Measurements from ENCODE around the gene EFCAB11. TPM values are rescaled to one million over a fixed set of nuclear protein-coding genes. Genes with fewer than 3 reads are reported as not detected.

The EFCAB11 gene
- total and polyA plus RNA-seq, 2 of the 8 experiments (the other 6 are each of a cell fraction or from before 2014, with no cell fraction given): 6.8 to 12.8 TPM

DNA sequence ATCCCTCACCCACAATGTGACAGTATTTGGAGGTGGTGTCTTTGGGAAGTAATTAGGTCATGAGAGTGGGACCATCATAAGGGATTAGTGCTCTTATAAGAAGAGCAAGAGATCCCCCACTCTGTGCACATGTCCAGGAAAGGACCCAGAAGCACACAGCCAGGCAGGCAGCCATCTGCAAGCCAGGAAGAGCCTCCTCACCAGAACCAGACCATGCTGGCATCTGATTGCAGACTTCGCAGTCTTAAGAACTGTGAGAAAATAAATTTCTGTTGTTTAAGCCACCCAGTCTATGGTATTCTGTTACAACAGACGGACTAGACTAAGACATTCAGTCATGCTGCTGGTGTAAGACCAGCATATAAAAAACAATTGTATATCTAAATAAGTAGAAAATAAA, 69.8 kb downstream of the EFCAB11 start:
- H3K27me3 ChIP-seq (replicated peaks in 1 of 4; ENCODE audit: control insufficient read depth in 3 of 4, extremely low read depth in 1 of 4, insufficient read depth in 3 of 4, low read length in 3 of 4): no peaks in the 10 kb centered on the region
- no peaks in the 10 kb centered on the region for H3K4me1 ChIP-seq (replicated peaks in 1 of 4; ENCODE audit: control insufficient read depth in 3 of 4, insufficient read depth in 4 of 4, low read length in 3 of 4)
- H3K36me3 ChIP-seq (ENCODE audit: control insufficient read depth in 2 of 4, insufficient read depth in 4 of 4, low read length in 3 of 4): no peaks in the 10 kb centered on the region
- H4K5ac ChIP-seq (ENCODE audit: insufficient read length, low read depth, low read length): no peak overlapping the region
- H3K4me3 ChIP-seq (ENCODE audit: extremely low read depth in 1 of 4, insufficient read depth in 2 of 4, low read depth in 3 of 4, low read length in 4 of 4): no peak overlapping the region
- no peak overlapping the region for H2BK5ac ChIP-seq (ENCODE audit: low read depth, low read length)
- 92% methylated on average over 2 of the region's 2 CpGs; no CpG with 5 or more reads in 1 of the 2 experiments for WGBS, 2 experiments (ENCODE audit: extremely low coverage in 1 of 2, insufficient coverage in 1 of 2, insufficient read length in 1 of 2, insufficient replicate concordance in 2 of 2, low coverage in 1 of 2, low lambda C conversion rate in 2 of 2, missing lambda C conversion rate in 1 of 2)
- H3K23me2 ChIP-seq (ENCODE audit: low read depth, low read length): no peaks in the 10 kb centered on the region
- no peak for DNase-seq (ENCODE audit: low read depth in 1 of 2, low spot score in 2 of 2)
- TF ChIP-seq SIX5 (IDR thresholded peaks at IDR 0.05; ENCODE audit: low read depth, low read length) (no peak), CTBP2 (IDR thresholded peaks at IDR 0.05; ENCODE audit: borderline replicate concordance, insufficient read depth, insufficient read length, low read length) (no peak), CBX8 (IDR thresholded peaks at IDR 0.05; ENCODE audit: borderline replicate concordance, low read depth, low read length) (no peak), KDM1A (IDR thresholded peaks at IDR 0.05; ENCODE audit: borderline replicate concordance, low read length) (no peak), KDM4A (IDR thresholded peaks at IDR 0.05; ENCODE audit: low read depth, low read length, severe bottlenecking) (no peak), CHD2 (IDR thresholded peaks at IDR 0.05; ENCODE audit: low read length) (no peak), CBX5 (IDR thresholded peaks at IDR 0.05; ENCODE audit: low read depth, low read length) (no peak), HDAC2 (IDR thresholded peaks at IDR 0.05; ENCODE audit: borderline replicate concordance in 1 of 2, low read depth in 2 of 2, low read length in 2 of 2) (no peak), GABPA (IDR thresholded peaks at IDR 0.05; ENCODE audit: borderline replicate concordance, insufficient read depth, low read length) (no peak), SAP30 (IDR thresholded peaks at IDR 0.05; ENCODE audit: insufficient read depth, insufficient replicate concordance, low read length) (no peak), JUN (IDR thresholded peaks at IDR 0.05; ENCODE audit: low read depth, low read length) (no peak)
- H3K23ac ChIP-seq (ENCODE audit: insufficient read length): no peak overlapping the region
- no peak overlapping the region for H2AFZ ChIP-seq (ENCODE audit: low read length)
- H3K4me2 ChIP-seq (ENCODE audit: insufficient read depth in 1 of 2, low read depth in 2 of 2, low read length in 2 of 2): no peak overlapping the region
- H3K79me1 ChIP-seq (ENCODE audit: low read depth, low read length): no peaks in the 10 kb centered on the region
- ChIA-PET POLR2A (ENCODE audit: partially characterized antibody) (no interaction called here), CTCF (ENCODE audit: partially characterized antibody) (no interaction called here)
- no peak overlapping the region for H2BK20ac ChIP-seq (ENCODE audit: low read length)
- H3K9ac ChIP-seq (replicated peaks in 1 of 4; ENCODE audit: extremely low read depth in 1 of 4, low read depth in 3 of 4, low read length in 3 of 4): no peak overlapping the region
- no peak overlapping the region for H4K91ac ChIP-seq (replicated peaks; ENCODE audit: insufficient read length, low read length)
- no peak overlapping the region for H2BK120ac ChIP-seq (replicated peaks; ENCODE audit: low read depth, low read length)
- H3K56ac ChIP-seq (replicated peaks; ENCODE audit: insufficient read length, low read depth, low read length): no peak overlapping the region
- no peak overlapping the region for H4K8ac ChIP-seq (ENCODE audit: extremely low read depth, insufficient read depth, low read length)
- H2BK12ac ChIP-seq (ENCODE audit: low read depth, low read length): no peak overlapping the region
- FAIRE-seq: no peak
- H2BK15ac ChIP-seq (ENCODE audit: low read length): no peak overlapping the region
- H3K4ac ChIP-seq (replicated peaks; ENCODE audit: insufficient read length, low read depth, low read length): no peak overlapping the region
- H3K27ac ChIP-seq (ENCODE audit: low read depth, low read length): no peak overlapping the region
- no peaks in the 10 kb centered on the region for H3K79me2 ChIP-seq (ENCODE audit: control insufficient read depth in 1 of 2, insufficient read depth in 2 of 2, low read length in 2 of 2)
- no peak overlapping the region for H3K18ac ChIP-seq (ENCODE audit: extremely low read depth, low read length)
- H3K9me3 ChIP-seq (ENCODE audit: insufficient read depth in 2 of 2, low read depth in 1 of 2, low read length in 1 of 2): no peaks in the 10 kb centered on the region; a peak in 2 of 4 replicates
- no peak overlapping the region for H2AK5ac ChIP-seq (ENCODE audit: low read depth, low read length)
- no peaks in the 10 kb centered on the region for H4K20me1 ChIP-seq (replicated peaks in 1 of 2; ENCODE audit: control insufficient read depth in 1 of 2, insufficient read depth in 2 of 2, low read length in 2 of 2)
- no peak overlapping the region for H3K14ac ChIP-seq (ENCODE audit: insufficient read length)
